Endometrial microvascular endothelial cells (primary cell): Measurements from ENCODE around the gene SLC6A11. TPM values are rescaled to one million over a fixed set of nuclear protein-coding genes. Genes with fewer than 3 reads are reported as not detected.

ENCODE experiments used
- in situ Hi-C: cut with HindIII; loops from 2 replicates; pipeline ENCODE4 v1.10.0; 2017; ENCODE audit warnings: low sequenced_read_pairs, low pct_unique_long_range_greater_than_20kb; ENCODE audit errors: inconsistent ontology term
- total RNA-seq: library from RNA; depleted of rRNA; stranded (reverse); fragments of >200 nt; gene quantifications from one replicate; pipeline ENCODE4 v1.2.3, GENCODE V29; 2015; ENCODE audit errors: inconsistent ontology term

SLC6A11 gene
- total RNA-seq, 1 donor from 2014 or later: not detected

GRCh38 chr3:10917176-10917575, 101.1 kb downstream of the SLC6A11 start:
- in situ Hi-C loops: no loop called here

- in situ Hi-C loops: no loop called here
Observed at GRCh38 chr3:10918011-10918410, 102.0 kb downstream of the SLC6A11 start.

GRCh38 chr3:10919636-10920035, 103.6 kb downstream of the SLC6A11 start:
- in situ Hi-C loops: no loop called here

- in situ Hi-C loops: no loop called here
Observed at GRCh38 chr3:10925436-10926255, 109.6 kb downstream of the SLC6A11 start.

GRCh38 chr3:10926256-10926810, 110.3 kb downstream of the SLC6A11 start:
- in situ Hi-C loops: no loop called here

- in situ Hi-C loops: no loop called here
Observed at GRCh38 chr3:10926811-10927521, 110.9 kb downstream of the SLC6A11 start.

GRCh38 chr3:10927551-10927950, 111.5 kb downstream of the SLC6A11 start:
- in situ Hi-C loops: no loop called here

GRCh38 chr3:10928407-10928960, 112.5 kb downstream of the SLC6A11 start:
- in situ Hi-C loops: no loop called here

- in situ Hi-C loops: no loop called here
Observed at GRCh38 chr3:10928961-10929471, 113.0 kb downstream of the SLC6A11 start.

GRCh38 chr3:10929978-10930665, 114.1 kb downstream of the SLC6A11 start:
- in situ Hi-C loops: no loop called here

- in situ Hi-C loops: no loop called here
Observed at GRCh38 chr3:10930666-10931040, 114.6 kb downstream of the SLC6A11 start.

GRCh38 chr3:10932596-10932995, 116.6 kb downstream of the SLC6A11 start:
- in situ Hi-C loops: no loop called here

GRCh38 chr3:10933021-10933420, 117.0 kb downstream of the SLC6A11 start:
- in situ Hi-C loops: no loop called here

GRCh38 chr3:10933470-10933804, 117.4 kb downstream of the SLC6A11 start:
- in situ Hi-C loops: no loop called here

- in situ Hi-C loops: no loop called here
Observed at GRCh38 chr3:10933805-10934481, 117.9 kb downstream of the SLC6A11 start.

- in situ Hi-C loops: no loop called here
Observed at GRCh38 chr3:10935028-10935427, 119.0 kb downstream of the SLC6A11 start.

GRCh38 chr3:10935846-10936631, 120.0 kb downstream of the SLC6A11 start:
- in situ Hi-C loops: no loop called here

GRCh38 chr3:10936686-10937085, 120.7 kb downstream of the SLC6A11 start:
- in situ Hi-C loops: no loop called here
